K562 (cell line): ENCODE results near the gene HERC5. TPM values are rescaled to one million over a fixed set of nuclear protein-coding genes. Genes with fewer than 3 reads are reported as not detected.
A peak's percentile ranks its signal among the peaks of the same experiment; 100 is the strongest.

Experiments used
- ATAC-seq: fragments of 200-7000 bp; cut with Tn5 transposase; 3 replicates; pipeline ENCODE4 v1.9.1; 2020; ENCODE audit warnings: moderate library complexity
- BruUV-seq: library from RNA; stranded (reverse); fragments of 400-500 nt; replicated peaks from 2 replicates; lab custom pipeline; 2021; lab: Mats Ljungman, UMichigan
- CTCF ChIA-PET: fragments of 300-600 bp; formaldehyde crosslinking; extraction: SDS; loops from one replicate; lab custom pipeline; 2021; ENCODE audit warnings: low intra/inter-chr PET ratio; lab: Yijun Ruan, JAX
- POLR2A ChIA-PET: fragments of 300-600, 350-650 bp; sonication (Branson Sonifier 250); formaldehyde crosslinking; extraction: SDS; loops from one replicate; lab custom pipeline; 2021; ENCODE audit warnings: antibody characterized with exemption, inconsistent platforms; lab: Yijun Ruan, JAX
- DNase-seq, 4 experiments: peaks; one replicate each; pipeline versions ENCODE4 v3.0.0 to v3.0.0-alpha.2; 2011 to 2018; ENCODE audit warnings: low spot score in 3 of 4, mixed read lengths in 3 of 4; ENCODE audit errors: extremely low read depth in 1 of 4
- FAIRE-seq: peaks from 2 replicates; lab custom pipeline; 2011; peaks lifted over from hg19 to GRCh38; lab: Jason Lieb, UNC
- H2AFZ ChIP-seq: 2 replicates; pipeline ENCODE4 v1.6.0; 2011; ENCODE audit warnings: low read depth, low read length, control low read depth, inconsistent platforms
- H3K27ac ChIP-seq: fragments of 200-600 bp; 3 replicates; pipeline ENCODE4 v1.8.0; 2011; ENCODE audit warnings: low read depth, mild to moderate bottlenecking, control low read depth, inconsistent platforms, low read length, moderate library complexity, mixed read lengths; ENCODE audit errors: extremely low read depth
- H3K27me3 ChIP-seq, 2 experiments: fragments of 300-600 bp in 1 of 2; 2 replicates in 1 of 2; 3 replicates in 1 of 2; pipeline versions ENCODE4 v1.6.0 to v1.8.0; 2011; ENCODE audit warnings: inconsistent platforms in 2 of 2, low read length in 2 of 2, mild to moderate bottlenecking in 1 of 2, mixed read lengths in 1 of 2, moderate library complexity in 1 of 2; ENCODE audit not compliant: control insufficient read depth in 2 of 2, insufficient read depth in 2 of 2
- H3K36me3 ChIP-seq: fragments of 300-600 bp; 3 replicates; pipeline ENCODE4 v1.8.0; 2011; ENCODE audit warnings: mild to moderate bottlenecking, low read length, inconsistent platforms; ENCODE audit not compliant: control insufficient read depth, insufficient read depth
- H3K4me1 ChIP-seq, 2 experiments: fragments of 200-600 bp in 1 of 2; replicated peaks in 1 of 2; 2 replicates in 1 of 2; 3 replicates in 1 of 2; pipeline versions ENCODE4 v1.5.1 to v1.8.0; 2011; ENCODE audit warnings: inconsistent platforms in 2 of 2, low read length in 2 of 2, mild to moderate bottlenecking in 1 of 2, mixed read lengths in 1 of 2, moderate library complexity in 1 of 2; ENCODE audit not compliant: control insufficient read depth in 2 of 2, insufficient read depth in 2 of 2
- H3K4me2 ChIP-seq: 2 replicates; pipeline ENCODE4 v1.6.1; 2011; ENCODE audit warnings: low read length, control low read depth, inconsistent platforms, mixed read lengths; ENCODE audit not compliant: insufficient read depth
- H3K4me3 ChIP-seq: fragments of 200-600 bp; sonication (generic), shearing (Covaris generic); 2 replicates; pipeline ENCODE4 v1.5.1; 2016; ENCODE audit warnings: control low read depth, inconsistent platforms
- H3K79me2 ChIP-seq: fragments of 200-600 bp; 3 replicates; pipeline ENCODE4 v1.8.0; 2011; ENCODE audit warnings: low read length, inconsistent platforms; ENCODE audit not compliant: control insufficient read depth, insufficient read depth
- H3K9ac ChIP-seq, 2 experiments: 2 replicates each; pipeline versions ENCODE4 v1.6.0 to v1.6.1; 2011; ENCODE audit warnings: low read depth in 2 of 2, low read length in 2 of 2, control low read depth in 1 of 2, inconsistent platforms in 1 of 2, mild to moderate bottlenecking in 1 of 2, mixed read lengths in 1 of 2; ENCODE audit not compliant: insufficient read depth in 1 of 2
- H3K9me1 ChIP-seq: one replicate; pipeline ENCODE4 v1.6.0; 2011; ENCODE audit warnings: inconsistent platforms, mild to moderate bottlenecking, low read length, moderate library complexity; ENCODE audit not compliant: control insufficient read depth, insufficient read depth
- H3K9me3 ChIP-seq: replicated peaks from 2 replicates; pipeline ENCODE4 v1.5.1; 2011; ENCODE audit warnings: low read depth, low read length, inconsistent platforms; ENCODE audit not compliant: control insufficient read depth, insufficient read depth
- H4K20me1 ChIP-seq: replicated peaks from 2 replicates; pipeline ENCODE4 v1.6.1; 2011; ENCODE audit warnings: low read length, inconsistent platforms, mixed read lengths; ENCODE audit not compliant: control insufficient read depth, insufficient read depth
- COPS2 ChIP-seq: fragments of 450-650 bp; conservative IDR thresholded peaks from 2 replicates; pipeline ENCODE4 v1.6.1; 2016; ENCODE audit warnings: mild to moderate bottlenecking, moderate library complexity
- ILF3 ChIP-seq: fragments of 450-650 bp; IDR thresholded peaks from 2 replicates; pipeline ENCODE4 v1.6.1; 2018; ENCODE audit warnings: antibody characterized with exemption, mild to moderate bottlenecking, moderate library complexity, borderline replicate concordance
- MYBL2 ChIP-seq, 2 experiments: fragments of 450-650 bp in 1 of 2; sonication (generic) in 1 of 2; formaldehyde crosslinking in 1 of 2; IDR thresholded peaks; 2 replicates each; pipeline versions ENCODE4 v1.6.1 to v1.8.1; 2017 to 2022; ENCODE audit warnings: borderline replicate concordance in 1 of 2, inconsistent platforms in 1 of 2, low read depth in 1 of 2, mild to moderate bottlenecking in 1 of 2, missing genetic modification reagents in 1 of 2, moderate library complexity in 1 of 2
- MYNN ChIP-seq, 2 experiments: sonication (generic); formaldehyde crosslinking in 1 of 2; IDR thresholded peaks; 2 replicates each; pipeline versions ENCODE4 v1.5.0 to v1.6.1; 2016 to 2020; ENCODE audit warnings: antibody characterized with exemption in 1 of 2, missing genetic modification reagents in 1 of 2
- PURB ChIP-seq: sonication (generic); formaldehyde crosslinking; IDR thresholded peaks from 2 replicates; pipeline ENCODE4 v1.9.0; 2021; ENCODE audit warnings: low read depth, mild to moderate bottlenecking, missing genetic modification reagents
- RBM22 ChIP-seq: fragments of 200-400 bp; formaldehyde crosslinking; IDR thresholded peaks from 2 replicates; pipeline ENCODE4 v1.6.1; 2018; ENCODE audit warnings: low read length, low read depth; ENCODE audit not compliant: poor library complexity, severe bottlenecking
- SMARCA4 ChIP-seq: fragments of 450-650 bp; IDR thresholded peaks from 2 replicates; pipeline ENCODE4 v1.6.1; 2016
- U2AF1 ChIP-seq: fragments of 200-400 bp; formaldehyde crosslinking; optimal IDR thresholded peaks from 2 replicates; pipeline ENCODE3; 2017; ENCODE audit warnings: mild to moderate bottlenecking, low read depth, low read length, moderate library complexity
- YBX1 ChIP-seq: fragments of 450-650 bp; IDR thresholded peaks from 2 replicates; pipeline ENCODE4 v1.7.1; 2016; ENCODE audit warnings: mild to moderate bottlenecking
- ZNF134 ChIP-seq: fragments of 250-450 bp; sonication (Bioruptor Pico); conservative IDR thresholded peaks from 2 replicates; pipeline ENCODE4 v1.4.0; 2020
- ZNF589 ChIP-seq: fragments of 200-800 bp; sonication (Bioruptor generic); IDR thresholded peaks from 2 replicates; pipeline ENCODE4 v1.6.1; 2016; ENCODE audit warnings: low read depth, missing genetic modification characterization, missing compliant biosample characterization
- WGBS: fragments of 100-300 bp; shearing (Covaris generic); methylation state at CpG from one replicate; pipeline ENCODE4 v1.1.6; 2016; ENCODE audit warnings: low coverage, mixed read lengths; ENCODE audit not compliant: insufficient coverage; ENCODE audit errors: missing lambda C conversion rate; 5-methylcytosine and 5-hydroxymethylcytosine counted together
- in situ Hi-C: fragments of 300-500 bp; cut with MboI; formaldehyde crosslinking; loops from 4 replicates; pipeline ENCODE4 v1.15.0; 2018; ENCODE audit warnings: inconsistent platforms, mixed read lengths
- intact Hi-C: fragments of 100-400 bp; cut with micrococcal nuclease; formaldehyde crosslinking; loops from 2 replicates; pipeline ENCODE4 v1.14.2; 2022
- polyA plus RNA-seq, 8 experiments: library from polyadenylated mRNA; depleted of rRNA in 4 of 8; stranded (reverse) in 5 of 8; unstranded in 3 of 8; fragments of >200 nt; fragmentation: Nextera tagmentation in 2 of 8; fragmentation: Illumina TruSeq in 1 of 8; extraction: Ambion mirVana in 2 of 8; extraction: Trizol in 1 of 8; gene quantifications; 2 replicates each; pipeline versions ENCODE4 v1.2.1 to v1.2.3, GENCODE V29; 2011 to 2014; ENCODE audit warnings: inconsistent platforms in 1 of 8, missing spikeins in 1 of 8
- total RNA-seq, 7 experiments: library from RNA; depleted of rRNA in 6 of 7; stranded (reverse); fragments of >200 nt in 6 of 7; fragmentation: Illumina TruSeq in 2 of 7; extraction: Trizol in 2 of 7; gene quantifications; 2 replicates each; pipeline versions ENCODE4 v1.2.1 to v1.2.3, GENCODE V29; 2011 to 2021; ENCODE audit warnings: low replicate concordance in 1 of 7
- TF ChIP-seq, protein P1 (sequence below), 2 experiments: fragments of 450-650 bp in 1 of 2; sonication (generic) in 1 of 2; formaldehyde crosslinking; conservative IDR thresholded peaks; 2 replicates each; pipeline versions ENCODE4 v1.4.0 to v1.8.1; 2020 to 2022; ENCODE audit warnings: mild to moderate bottlenecking in 1 of 2, missing genetic modification reagents in 1 of 2
- TF ChIP-seq, protein P2 (sequence below): fragments of 450-650 bp; formaldehyde crosslinking; conservative IDR thresholded peaks from 2 replicates; pipeline ENCODE4 v1.4.0; 2022; ENCODE audit warnings: mild to moderate bottlenecking, missing genetic modification characterization
- TF ChIP-seq, protein P3 (sequence below): fragments of 250-450 bp; sonication (Bioruptor Pico); IDR thresholded peaks from 2 replicates; pipeline ENCODE4 v1.5.0; 2021; ENCODE audit warnings: mild to moderate bottlenecking, borderline replicate concordance
- TF ChIP-seq, protein P4 (sequence below): fragments of 450-650 bp; conservative IDR thresholded peaks from 2 replicates; pipeline ENCODE4 v1.6.1; 2016; ENCODE audit warnings: missing genetic modification characterization, low read depth, mild to moderate bottlenecking, control low read depth, missing compliant biosample characterization

HERC5 gene
- total and polyA plus RNA-seq, 9 of the 15 experiments (the other 6 are each of a cell fraction or from before 2014, with no cell fraction given): 0.18 TPM; not detected in 8

DNA sequence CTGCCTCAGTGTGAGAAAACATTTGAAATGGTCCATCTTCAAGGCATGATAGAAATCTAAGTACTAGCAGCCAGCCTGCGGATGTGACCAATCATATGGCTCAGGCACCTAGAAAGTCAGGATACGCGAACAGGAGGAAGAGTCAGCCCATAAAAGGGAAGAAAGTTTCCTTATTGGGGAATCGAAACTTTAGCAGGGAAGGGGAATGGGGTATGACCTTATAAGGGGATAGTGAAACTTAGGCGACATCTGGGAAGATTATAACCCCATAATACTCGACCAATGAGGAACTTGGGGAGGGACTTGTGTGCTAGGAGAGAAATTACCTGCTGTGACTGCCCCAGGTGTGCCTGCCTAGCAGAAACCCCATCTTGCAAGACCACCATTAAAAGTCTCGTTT lies 92.9 kb downstream of the HERC5 start:
- WGBS: 6% methylated on average over 7 of the region's 7 CpGs
- Histone ChIP-seq H3K9ac (no peak overlapping the region), H2AFZ (no peak overlapping the region), H3K4me3 (no peak overlapping the region), H3K27me3 (no peaks in the 10 kb centered on the region; a peak in 1 of 5 replicates), H3K4me2 (no peak overlapping the region), H3K9me1 (no peaks in the 10 kb centered on the region), H3K27ac (no peak overlapping the region), H3K36me3 (no peaks in the 10 kb centered on the region), H3K4me1 (no peaks in the 10 kb centered on the region), H3K9me3 (no peaks in the 10 kb centered on the region), H4K20me1 (no peaks in the 10 kb centered on the region), H3K79me2 (no peaks in the 10 kb centered on the region)
- ATAC-seq (no peak), FAIRE-seq (peak; percentile 15), DNase-seq (no peak)
- no TSS peak for BruUV-seq
- intact Hi-C loops (no loop called here), in situ Hi-C loops (loop anchor here (25.0 kb wide), 1 partner anchor 262 kb away; no protein-coding TSS in a partner anchor)
- ChIA-PET POLR2A (no interaction called here), CTCF (no interaction called here)
- TF ChIP-seq MYBL2 (IDR thresholded peaks at IDR 0.05; ENCODE audit: low read depth) (no peak), MYBL2 (CRISPR knock-in tag; IDR thresholded peaks at IDR 0.05; ENCODE audit: borderline replicate concordance) (no peak), ZNF589 (CRISPR knock-in tag) (no peak), U2AF1 (no peak), YBX1 (no peak), COPS2 (no peak), SMARCA4 (no peak), ILF3 (no peak), RBM22 (no peak), ZNF134 (CRISPR knock-in tag) (no peak), MYNN (IDR thresholded peaks at IDR 0.05) (no peak), MYNN (CRISPR knock-in tag; IDR thresholded peaks at IDR 0.05) (no peak), PURB (no peak)
- TF ChIP-seq, protein P1, sequence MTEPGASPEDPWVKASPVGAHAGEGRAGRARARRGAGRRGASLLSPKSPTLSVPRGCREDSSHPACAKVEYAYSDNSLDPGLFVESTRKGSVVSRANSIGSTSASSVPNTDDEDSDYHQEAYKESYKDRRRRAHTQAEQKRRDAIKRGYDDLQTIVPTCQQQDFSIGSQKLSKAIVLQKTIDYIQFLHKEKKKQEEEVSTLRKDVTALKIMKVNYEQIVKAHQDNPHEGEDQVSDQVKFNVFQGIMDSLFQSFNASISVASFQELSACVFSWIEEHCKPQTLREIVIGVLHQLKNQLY (CRISPR knock-in tag; conservative IDR thresholded peaks at IDR 0.05): no peak
- TF ChIP-seq, protein P2, sequence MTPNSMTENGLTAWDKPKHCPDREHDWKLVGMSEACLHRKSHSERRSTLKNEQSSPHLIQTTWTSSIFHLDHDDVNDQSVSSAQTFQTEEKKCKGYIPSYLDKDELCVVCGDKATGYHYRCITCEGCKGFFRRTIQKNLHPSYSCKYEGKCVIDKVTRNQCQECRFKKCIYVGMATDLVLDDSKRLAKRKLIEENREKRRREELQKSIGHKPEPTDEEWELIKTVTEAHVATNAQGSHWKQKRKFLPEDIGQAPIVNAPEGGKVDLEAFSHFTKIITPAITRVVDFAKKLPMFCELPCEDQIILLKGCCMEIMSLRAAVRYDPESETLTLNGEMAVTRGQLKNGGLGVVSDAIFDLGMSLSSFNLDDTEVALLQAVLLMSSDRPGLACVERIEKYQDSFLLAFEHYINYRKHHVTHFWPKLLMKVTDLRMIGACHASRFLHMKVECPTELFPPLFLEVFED (CRISPR knock-in tag): no peak
- TF ChIP-seq, protein P3, sequence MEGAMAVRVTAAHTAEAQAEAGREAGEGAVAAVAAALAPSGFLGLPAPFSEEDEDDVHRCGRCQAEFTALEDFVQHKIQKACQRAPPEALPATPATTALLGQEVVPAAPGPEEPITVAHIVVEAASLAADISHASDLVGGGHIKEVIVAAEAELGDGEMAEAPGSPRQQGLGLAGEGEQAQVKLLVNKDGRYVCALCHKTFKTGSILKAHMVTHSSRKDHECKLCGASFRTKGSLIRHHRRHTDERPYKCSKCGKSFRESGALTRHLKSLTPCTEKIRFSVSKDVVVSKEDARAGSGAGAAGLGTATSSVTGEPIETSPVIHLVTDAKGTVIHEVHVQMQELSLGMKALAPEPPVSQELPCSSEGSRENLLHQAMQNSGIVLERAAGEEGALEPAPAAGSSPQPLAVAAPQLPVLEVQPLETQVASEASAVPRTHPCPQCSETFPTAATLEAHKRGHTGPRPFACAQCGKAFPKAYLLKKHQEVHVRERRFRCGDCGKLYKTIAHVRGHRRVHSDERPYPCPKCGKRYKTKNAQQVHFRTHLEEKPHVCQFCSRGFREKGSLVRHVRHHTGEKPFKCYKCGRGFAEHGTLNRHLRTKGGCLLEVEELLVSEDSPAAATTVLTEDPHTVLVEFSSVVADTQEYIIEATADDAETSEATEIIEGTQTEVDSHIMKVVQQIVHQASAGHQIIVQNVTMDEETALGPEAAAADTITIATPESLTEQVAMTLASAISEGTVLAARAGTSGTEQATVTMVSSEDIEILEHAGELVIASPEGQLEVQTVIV (CRISPR knock-in tag): no peak
- TF ChIP-seq, protein P4, sequence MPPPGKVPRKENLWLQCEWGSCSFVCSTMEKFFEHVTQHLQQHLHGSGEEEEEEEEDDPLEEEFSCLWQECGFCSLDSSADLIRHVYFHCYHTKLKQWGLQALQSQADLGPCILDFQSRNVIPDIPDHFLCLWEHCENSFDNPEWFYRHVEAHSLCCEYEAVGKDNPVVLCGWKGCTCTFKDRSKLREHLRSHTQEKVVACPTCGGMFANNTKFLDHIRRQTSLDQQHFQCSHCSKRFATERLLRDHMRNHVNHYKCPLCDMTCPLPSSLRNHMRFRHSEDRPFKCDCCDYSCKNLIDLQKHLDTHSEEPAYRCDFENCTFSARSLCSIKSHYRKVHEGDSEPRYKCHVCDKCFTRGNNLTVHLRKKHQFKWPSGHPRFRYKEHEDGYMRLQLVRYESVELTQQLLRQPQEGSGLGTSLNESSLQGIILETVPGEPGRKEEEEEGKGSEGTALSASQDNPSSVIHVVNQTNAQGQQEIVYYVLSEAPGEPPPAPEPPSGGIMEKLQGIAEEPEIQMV (tag): no peak
